Measurements from ENCODE around the gene MAN2A2.

MAN2A2 gene

GRCh38 chr15:90902840-90903732 lies at the start of gene MAN2A2:
Gene MAN2A2, plus strand, starts transcription at chr15:90903302. Its CDS starts 906 bp downstream, at chr15:90904208.
- DNase-seq = peak; percentile 50

GRCh38 chr15:90855139-90855538 lies 48.0 kb upstream of the MAN2A2 start:
- DNase-seq = no peak

- no peak for DNase-seq
Measured at GRCh38 chr15:90857337-90857736, 45.8 kb upstream of the MAN2A2 start.

- DNase-seq = no peak
Measured at GRCh38 chr15:90857883-90858443, 45.1 kb upstream of the MAN2A2 start.

GRCh38 chr15:90859234-90860131 lies 43.6 kb upstream of the MAN2A2 start:
- DNase-seq = no peak

- no peak for DNase-seq
Measured at GRCh38 chr15:90860450-90860849, 42.7 kb upstream of the MAN2A2 start.

GRCh38 chr15:90860942-90861675 lies 42.0 kb upstream of the MAN2A2 start:
- no peak for DNase-seq

- DNase-seq = no peak
Measured at GRCh38 chr15:90862487-90862886, 40.6 kb upstream of the MAN2A2 start.

- DNase-seq = no peak
Measured at GRCh38 chr15:90862964-90863778, 39.9 kb upstream of the MAN2A2 start.

GRCh38 chr15:90863987-90864386 lies 39.1 kb upstream of the MAN2A2 start:
- DNase-seq = no peak

GRCh38 chr15:90864507-90864906 lies 38.6 kb upstream of the MAN2A2 start:
- DNase-seq = no peak

- DNase-seq = no peak
Measured at GRCh38 chr15:90865702-90866101, 37.4 kb upstream of the MAN2A2 start.

- no peak for DNase-seq
Measured at GRCh38 chr15:90866161-90866715, 36.9 kb upstream of the MAN2A2 start.

GRCh38 chr15:90866800-90867199 lies 36.3 kb upstream of the MAN2A2 start:
- no peak for DNase-seq

GRCh38 chr15:90868261-90868689 lies 34.8 kb upstream of the MAN2A2 start, which contains the start of gene FURIN:
Gene FURIN, plus strand, starts transcription at chr15:90868588. Its CDS starts 7,153 bp downstream, at chr15:90875741.
- DNase-seq = no peak

GRCh38 chr15:90869140-90869541 lies 34.0 kb upstream of the MAN2A2 start:
- no peak for DNase-seq

GRCh38 chr15:90869601-90870353 lies 33.3 kb upstream of the MAN2A2 start:
- peak; percentile 33 for DNase-seq

GRCh38 chr15:90870354-90871138 lies 32.6 kb upstream of the MAN2A2 start:
- DNase-seq = no peak

- peak; percentile 30 for DNase-seq
Measured at GRCh38 chr15:90871139-90871715, 31.9 kb upstream of the MAN2A2 start.

Data from NCI-H2171 (cell line).